GM19099 (cell line): Measurements from ENCODE around the gene FN1.

Experiments used
- POLR2A ChIP-seq: IDR thresholded peaks from 3 replicates; pipeline ENCODE4 v1.6.1; 2011; ENCODE audit warnings: low read depth; ENCODE audit not compliant: insufficient read length; ENCODE audit errors: extremely low read depth

The FN1 gene

GRCh38 chr2:215432759-215433594 lies 2.9 kb downstream of the FN1 start:
- TF ChIP-seq POLR2A, result no peak

- TF ChIP-seq POLR2A, result no peak
These were observed 3.8 kb downstream of the FN1 start for GRCh38 chr2:215431778-215432758.

GRCh38 chr2:215431290-215431689 lies 4.6 kb downstream of the FN1 start:
- TF ChIP-seq POLR2A, result no peak

- no peak for TF ChIP-seq POLR2A
These were observed 5.2 kb downstream of the FN1 start for GRCh38 chr2:215430528-215431187.

- TF ChIP-seq POLR2A, result no peak
These were observed 6.4 kb downstream of the FN1 start for GRCh38 chr2:215429424-215429823.

- no peak for TF ChIP-seq POLR2A
These were observed 7.6 kb downstream of the FN1 start for GRCh38 chr2:215428060-215428910.

- TF ChIP-seq POLR2A, result no peak
These were observed 8.3 kb downstream of the FN1 start for GRCh38 chr2:215427585-215427984.

GRCh38 chr2:215425021-215425782 lies 10.7 kb downstream of the FN1 start:
- no peak for TF ChIP-seq POLR2A

- no peak for TF ChIP-seq POLR2A
These were observed 11.8 kb downstream of the FN1 start for GRCh38 chr2:215423928-215424540.

- TF ChIP-seq POLR2A, result no peak
These were observed 12.6 kb downstream of the FN1 start for GRCh38 chr2:215423234-215423633.

GRCh38 chr2:215422676-215423075 lies 13.2 kb downstream of the FN1 start:
- TF ChIP-seq POLR2A, result no peak

GRCh38 chr2:215421859-215422461 lies 13.9 kb downstream of the FN1 start:
- TF ChIP-seq POLR2A, result no peak

GRCh38 chr2:215420471-215420935 lies 15.4 kb downstream of the FN1 start:
- TF ChIP-seq POLR2A, result no peak
